HCT116 (cell line): ENCODE data around the gene SETD2. TPM values are rescaled to one million over a fixed set of nuclear protein-coding genes. Genes with fewer than 3 reads are reported as not detected.
"Not testable (repeated sequence)": the region's sequence is repeated elsewhere in the genome, so short reads cannot be mapped to it uniquely, and the experiment has no call there.

Experiments
- ATAC-seq: fragments of 200-7000 bp; cut with Tn5 transposase; 2 replicates; pipeline ENCODE4 v1.9.1; 2020; ENCODE audit warnings: mild to moderate bottlenecking, moderate library complexity
- BruUV-seq: library from RNA; stranded (reverse); fragments of 400-500 nt; replicated peaks from 2 replicates; lab custom pipeline; 2021; lab: Mats Ljungman, UMichigan
- CTCF ChIA-PET: fragments of 300-600 bp; sonication (Branson Sonifier 250); formaldehyde crosslinking; loops from one replicate; lab custom pipeline; 2021; ENCODE audit warnings: antibody characterized with exemption; lab: Charles Lee
- POLR2A ChIA-PET: fragments of 300-600, 350-600 bp; sonication (Branson Sonifier 250); formaldehyde crosslinking; loops from one replicate; lab custom pipeline; 2021; ENCODE audit warnings: antibody characterized with exemption; lab: Charles Lee
- RAD21 ChIA-PET, 2 experiments: fragments of 300-600 bp; sonication (Branson Sonifier 250); formaldehyde crosslinking; loops; one replicate each; lab custom pipeline; 2023; ENCODE audit warnings: low total read pairs in 2 of 2; ENCODE audit not compliant: uncharacterized antibody in 2 of 2, unreplicated experiment in 2 of 2, low non-redundant PET in 1 of 2; lab: Charles Lee
- DNase-seq: peaks from one replicate; pipeline ENCODE4 v3.0.0-alpha.2; 2010; ENCODE audit warnings: low read depth, low spot score
- H2AFZ ChIP-seq: fragments of 200-600 bp; shearing (Covaris generic), sonication (generic); 2 replicates; pipeline ENCODE4 v1.6.1; 2017; ENCODE audit warnings: low read depth, mixed run types, mixed read lengths, antibody characterized with exemption, low read length; ENCODE audit not compliant: poor library complexity, severe bottlenecking
- H3K27ac ChIP-seq: 2 replicates; pipeline ENCODE4 v1.5.1; 2012; ENCODE audit warnings: low read depth, low read length
- H3K27me3 ChIP-seq: fragments of 200-600 bp; sonication (generic); 2 replicates; pipeline ENCODE4 v1.6.1; 2016; ENCODE audit warnings: mixed run types, low read length, mixed read lengths; ENCODE audit not compliant: insufficient read depth
- H3K36me3 ChIP-seq, 2 experiments: fragments of 200-500 bp in 1 of 2; fragments of 200-600 bp in 1 of 2; sonication (Bioruptor generic) in 1 of 2; sonication (generic) in 1 of 2; 2 replicates each; pipeline versions ENCODE4 v1.5.1 to v1.6.1; 2014 to 2016; ENCODE audit warnings: low read length in 2 of 2, inconsistent platforms in 1 of 2, mixed read lengths in 1 of 2, mixed run types in 1 of 2; ENCODE audit not compliant: insufficient read depth in 2 of 2, control insufficient read depth in 1 of 2
- H3K4me1 ChIP-seq, 2 experiments: fragments of 200-600 bp in 1 of 2; sonication (generic) in 1 of 2; 2 replicates each; pipeline versions ENCODE4 v1.5.1 to v1.6.1; 2012 to 2017; ENCODE audit warnings: low read length in 2 of 2, inconsistent platforms in 1 of 2, mild to moderate bottlenecking in 1 of 2, mixed read lengths in 1 of 2, mixed run types in 1 of 2, moderate library complexity in 1 of 2; ENCODE audit not compliant: insufficient read depth in 2 of 2, control insufficient read depth in 1 of 2
- H3K4me2 ChIP-seq: fragments of 200-600 bp; sonication (generic); 2 replicates; pipeline ENCODE4 v1.6.1; 2017; ENCODE audit warnings: mixed run types, low read length, mixed read lengths
- H3K4me3 ChIP-seq, 2 experiments: fragments of 200-600 bp in 1 of 2; sonication (generic) in 1 of 2; replicated peaks in 1 of 2; 2 replicates each; pipeline ENCODE4 v1.5.1; 2011 to 2016; ENCODE audit warnings: low read length in 2 of 2, control low read depth in 1 of 2, low read depth in 1 of 2, mild to moderate bottlenecking in 1 of 2, mixed read lengths in 1 of 2, mixed run types in 1 of 2
- H3K79me2 ChIP-seq: fragments of 200-600 bp; sonication (generic); 2 replicates; pipeline ENCODE4 v1.6.1; 2017; ENCODE audit warnings: mild to moderate bottlenecking, mixed run types, low read length, moderate library complexity, mixed read lengths; ENCODE audit not compliant: insufficient read depth
- H3K9ac ChIP-seq: fragments of 200-600 bp; sonication (generic); 2 replicates; pipeline ENCODE4 v1.6.1; 2016; ENCODE audit warnings: low read length, mixed read lengths
- H3K9me2 ChIP-seq: fragments of 200-600 bp; sonication (generic), shearing (Covaris generic); 2 replicates; pipeline ENCODE4 v1.6.1; 2017; ENCODE audit warnings: mixed run types, mild to moderate bottlenecking, moderate library complexity; ENCODE audit not compliant: insufficient read depth
- H3K9me3 ChIP-seq, 2 experiments: fragments of 200-500 bp in 1 of 2; fragments of 200-600 bp in 1 of 2; sonication (Bioruptor generic) in 1 of 2; sonication (generic) in 1 of 2; 2 replicates each; pipeline ENCODE4 v1.6.1; 2014 to 2017; ENCODE audit warnings: low read length in 2 of 2, mixed read lengths in 2 of 2, inconsistent platforms in 1 of 2, low read depth in 1 of 2, mild to moderate bottlenecking in 1 of 2, mixed run types in 1 of 2, moderate library complexity in 1 of 2; ENCODE audit not compliant: control insufficient read depth in 1 of 2, insufficient read depth in 1 of 2
- H4K20me1 ChIP-seq: fragments of 200-600 bp; sonication (generic), shearing (Covaris generic); 2 replicates; pipeline ENCODE4 v1.6.1; 2017; ENCODE audit warnings: mixed run types, mild to moderate bottlenecking, moderate library complexity; ENCODE audit not compliant: insufficient read depth
- EGR1 ChIP-seq: IDR thresholded peaks from 2 replicates; pipeline ENCODE4 v1.6.1; 2012; ENCODE audit warnings: low read depth
- EZH2phosphoT487 ChIP-seq: fragments of 200-600 bp; IDR thresholded peaks from 2 replicates; pipeline ENCODE4 v1.6.1; 2018; ENCODE audit warnings: antibody characterized with exemption, borderline replicate concordance
- FOSL1 ChIP-seq: IDR thresholded peaks from 2 replicates; pipeline ENCODE4 v1.6.1; 2012; ENCODE audit warnings: low read depth
- MAX ChIP-seq: IDR thresholded peaks from 2 replicates; pipeline ENCODE4 v1.6.1; 2012
- POLR2AphosphoS5 ChIP-seq: IDR thresholded peaks from 2 replicates; pipeline ENCODE4 v1.6.1; 2011; ENCODE audit warnings: mild to moderate bottlenecking, low read depth, low read length, moderate library complexity
- SIN3A ChIP-seq: IDR thresholded peaks from 2 replicates; pipeline ENCODE4 v1.6.1; 2012; ENCODE audit warnings: low read depth
- SP1 ChIP-seq: IDR thresholded peaks from 2 replicates; pipeline ENCODE4 v1.6.1; 2012; ENCODE audit warnings: low read depth
- SRF ChIP-seq: IDR thresholded peaks from 2 replicates; pipeline ENCODE4 v1.6.1; 2012; ENCODE audit warnings: low read depth
- ZBTB33 ChIP-seq: IDR thresholded peaks from 2 replicates; pipeline ENCODE4 v1.6.1; 2011; ENCODE audit warnings: mild to moderate bottlenecking, low read length, moderate library complexity; ENCODE audit not compliant: insufficient replicate concordance; ENCODE audit errors: extremely low read depth
- intact Hi-C: fragments of 100-400 bp; cut with micrococcal nuclease; formaldehyde crosslinking; loops from 2 replicates; pipeline ENCODE4 v1.10.0; 2022
- total RNA-seq: library from RNA; stranded (reverse); gene quantifications from one replicate; pipeline ENCODE4 v1.2.1, GENCODE V29; 2021; ENCODE audit not compliant: unreplicated experiment

Gene SETD2
- total RNA-seq, 1 experiment from 2014 or later: 33.0 TPM

GRCh38 chr3:47073685-47074084 lies 90.2 kb downstream of the SETD2 start:
- H3K27ac ChIP-seq: no peak overlapping the region
- intact Hi-C loops: no loop called here
- H3K9me2 ChIP-seq: no peaks in the 10 kb centered on the region
- H3K4me3 ChIP-seq: no peak overlapping the region
- CTCF ChIA-PET: no interaction called here
- H4K20me1 ChIP-seq: 0 out of 2 replicates have a peak, but pooled peaks cover 4% of the 10 kb centered on the region
- H3K36me3 ChIP-seq: peaks cover 0 to 3% of the 10 kb centered on the region in 2 experiments; a peak in 1 of 4 replicates
- no peak for TF ChIP-seq POLR2AphosphoS5
- no peak for TF ChIP-seq EZH2phosphoT487
- no peak for TF ChIP-seq FOSL1
- no peak for TF ChIP-seq EGR1
- TF ChIP-seq, all 23 proteins: peak for 0
- no peaks in the 10 kb centered on the region for H3K27me3 ChIP-seq
- DNase-seq: no peak
- peaks cover 48% of the 10 kb centered on the region for H3K79me2 ChIP-seq
- no peak overlapping the region for H3K9ac ChIP-seq
- no peak overlapping the region for H2AFZ ChIP-seq
- no peaks in the 10 kb centered on the region for H3K9me3 ChIP-seq
- ChIA-PET POLR2A (no interaction called here), RAD21 (no interaction called here)
- no peak overlapping the region for H3K4me2 ChIP-seq
- ATAC-seq: no peak
- no TSS peak for BruUV-seq
- no peaks in the 10 kb centered on the region for H3K4me1 ChIP-seq

- TF ChIP-seq SP1 (no peak), SRF (no peak), EGR1 (no peak), MAX (no peak), SIN3A (no peak), ZBTB33 (no peak)
- Histone ChIP-seq H4K20me1 (peaks cover 3% of the 10 kb centered on the region; the same call in 1 of the 2 replicates), H3K27me3 (no peaks in the 10 kb centered on the region), H3K9me3 (no peaks in the 10 kb centered on the region), H3K36me3 (peaks cover 0 to 2% of the 10 kb centered on the region in 2 experiments; a peak in 2 of 4 replicates), H3K4me3 (no peak overlapping the region), H3K4me2 (no peak overlapping the region), H3K9ac (no peak overlapping the region), H3K9me2 (no peaks in the 10 kb centered on the region), H3K27ac (no peak overlapping the region), H3K4me1 (no peaks in the 10 kb centered on the region), H3K79me2 (peaks cover 44% of the 10 kb centered on the region), H2AFZ (no peak overlapping the region)
- CTCF ChIA-PET: no interaction called here
- intact Hi-C loops: no loop called here
- RAD21 ChIA-PET: no interaction called here
- POLR2A ChIA-PET: no interaction called here
- DNase-seq (no peak), ATAC-seq (no peak)
- BruUV-seq: no TSS peak
Observed at GRCh38 chr3:47070770-47071169, 93.1 kb downstream of the SETD2 start.

- intact Hi-C loops, H2AFZ ChIP-seq, H3K4me2 ChIP-seq, DNase-seq, H3K4me1 ChIP-seq, H3K27ac ChIP-seq, ATAC-seq, H3K4me3 ChIP-seq, CTCF ChIA-PET, H3K9me2 ChIP-seq, BruUV-seq, POLR2A ChIA-PET, H4K20me1 ChIP-seq, H3K36me3 ChIP-seq, H3K9ac ChIP-seq, RAD21 ChIA-PET, H3K27me3 ChIP-seq, H3K9me3 ChIP-seq: not testable (repeated sequence)
- peaks cover 28% of the 10 kb centered on the region for H3K79me2 ChIP-seq
Observed at GRCh38 chr3:47066259-47066658, 97.7 kb downstream of the SETD2 start.
